ENCODE measurements around the gene AOPEP.

Gene AOPEP

GRCh38 chr9:94719878-94720277 is 6.6 kb upstream of the AOPEP start:
- no peak for DNase-seq

GRCh38 chr9:94720846-94721549 is 5.5 kb upstream of the AOPEP start:
- DNase-seq = no peak

- DNase-seq = no peak
Measured at GRCh38 chr9:94721754-94722153, 4.7 kb upstream of the AOPEP start.

GRCh38 chr9:94725293-94725692 is 1.2 kb upstream of the AOPEP start:
- DNase-seq = no peak

- no peak for DNase-seq
Measured at GRCh38 chr9:94728719-94729118, 2.2 kb downstream of the AOPEP start.

- DNase-seq = no peak
Measured at GRCh38 chr9:94729199-94729598, 2.7 kb downstream of the AOPEP start.

GRCh38 chr9:94734054-94734754 is 7.7 kb downstream of the AOPEP start:
- DNase-seq = no peak

GRCh38 chr9:94736759-94737158 is 10.3 kb downstream of the AOPEP start:
- DNase-seq = no peak

GRCh38 chr9:94740145-94740840 is 13.8 kb downstream of the AOPEP start:
- no peak for DNase-seq

- peak; percentile 22 for DNase-seq
Measured at GRCh38 chr9:94741866-94742265, 15.4 kb downstream of the AOPEP start.

GRCh38 chr9:94743035-94743954 is 16.8 kb downstream of the AOPEP start:
- no peak for DNase-seq

GRCh38 chr9:94745806-94746540 is 19.5 kb downstream of the AOPEP start:
- no peak for DNase-seq

- no peak for DNase-seq
Measured at GRCh38 chr9:94746541-94747370, 20.3 kb downstream of the AOPEP start.

GRCh38 chr9:94754976-94755475 is 28.5 kb downstream of the AOPEP start:
- peak; percentile 38 for DNase-seq

GRCh38 chr9:94757158-94757557 is 30.7 kb downstream of the AOPEP start:
- peak; percentile 90 for DNase-seq

- no peak for DNase-seq
Measured at GRCh38 chr9:94758031-94758430, 31.5 kb downstream of the AOPEP start.

- DNase-seq = no peak
Measured at GRCh38 chr9:94758880-94759279, 32.4 kb downstream of the AOPEP start.

GRCh38 chr9:94760010-94760409 is 33.5 kb downstream of the AOPEP start:
- no peak for DNase-seq

- DNase-seq = no peak
Measured at GRCh38 chr9:94760660-94761059, 34.2 kb downstream of the AOPEP start.

- no peak for DNase-seq
Measured at GRCh38 chr9:94761481-94761880, 35.0 kb downstream of the AOPEP start.

Data from fibroblast of skin of right biceps (primary cell).